Astrocyte (in vitro differentiated cells and primary cell): ENCODE data around the gene PCNT. TPM values are rescaled to one million over a fixed set of nuclear protein-coding genes. Genes with fewer than 3 reads are reported as not detected.

ENCODE experiments used
- DNase-seq: peaks from one replicate; pipeline ENCODE4 v3.0.0-alpha.2; 2010; ENCODE audit warnings: low read depth
- FAIRE-seq: peaks from 2 replicates; lab custom pipeline; 2011; peaks lifted over from hg19 to GRCh38; lab: Jason Lieb, UNC
- H2AFZ ChIP-seq: 2 replicates; pipeline ENCODE4 v1.6.0; 2012; ENCODE audit warnings: low read depth, low read length, inconsistent platforms
- H3K27ac ChIP-seq: 2 replicates; pipeline ENCODE4 v1.5.1; 2011; ENCODE audit warnings: low read depth, low read length, inconsistent platforms
- H3K27me3 ChIP-seq: 2 replicates; pipeline ENCODE4 v1.6.0; 2011; ENCODE audit warnings: low read length, inconsistent platforms; ENCODE audit not compliant: insufficient read depth
- H3K36me3 ChIP-seq: 2 replicates; pipeline ENCODE4 v1.5.1; 2011; ENCODE audit warnings: low read length, inconsistent platforms; ENCODE audit not compliant: insufficient read depth
- H3K4me1 ChIP-seq: 2 replicates; pipeline ENCODE4 v1.5.1; 2011; ENCODE audit warnings: low read length, inconsistent platforms; ENCODE audit not compliant: insufficient read depth
- H3K4me2 ChIP-seq: 2 replicates; pipeline ENCODE4 v1.6.0; 2012; ENCODE audit warnings: low read length, inconsistent platforms
- H3K4me3 ChIP-seq: 2 replicates; pipeline ENCODE4 v1.5.1; 2011; ENCODE audit warnings: low read depth, mild to moderate bottlenecking, low read length, inconsistent platforms; ENCODE audit not compliant: insufficient read depth
- H3K79me2 ChIP-seq: 2 replicates; pipeline ENCODE4 v1.6.0; 2012; ENCODE audit warnings: mild to moderate bottlenecking, low read length, inconsistent platforms; ENCODE audit not compliant: insufficient read depth
- H3K9ac ChIP-seq: 2 replicates; pipeline ENCODE4 v1.6.0; 2012; ENCODE audit warnings: mild to moderate bottlenecking, low read length, inconsistent platforms
- H3K9me3 ChIP-seq: 2 replicates; pipeline ENCODE4 v1.5.1; 2012; ENCODE audit warnings: low read depth, mild to moderate bottlenecking, low read length, inconsistent platforms; ENCODE audit not compliant: insufficient read depth
- H4K20me1 ChIP-seq: 2 replicates; pipeline ENCODE4 v1.6.0; 2012; ENCODE audit warnings: low read length, inconsistent platforms; ENCODE audit not compliant: insufficient read depth
- H3K27ac Mint-ChIP-seq: one replicate; pipeline ENCODE4 v1.8.0; 2021; ENCODE audit warnings: mild to moderate bottlenecking, mixed read lengths; ENCODE audit not compliant: unreplicated experiment
- H3K27me3 Mint-ChIP-seq: one replicate; pipeline ENCODE4 v1.8.0; 2021; ENCODE audit warnings: low read depth, mixed read lengths; ENCODE audit not compliant: unreplicated experiment
- H3K36me3 Mint-ChIP-seq: one replicate; pipeline ENCODE4 v1.8.0; 2021; ENCODE audit warnings: low read depth, mixed read lengths; ENCODE audit not compliant: unreplicated experiment
- H3K4me1 Mint-ChIP-seq: one replicate; pipeline ENCODE4 v1.8.0; 2021; ENCODE audit warnings: low read depth, mixed read lengths; ENCODE audit not compliant: unreplicated experiment
- H3K4me3 Mint-ChIP-seq: one replicate; pipeline ENCODE4 v1.8.0; 2021; ENCODE audit warnings: mild to moderate bottlenecking, moderate library complexity, mixed read lengths; ENCODE audit not compliant: unreplicated experiment
- H3K9me3 Mint-ChIP-seq: one replicate; pipeline ENCODE4 v1.8.0; 2021; ENCODE audit warnings: mild to moderate bottlenecking, mixed read lengths; ENCODE audit not compliant: unreplicated experiment
- CTCF ChIP-seq: IDR thresholded peaks from 2 replicates; pipeline ENCODE4 v1.5.1; 2011; ENCODE audit warnings: low read depth, mild to moderate bottlenecking, inconsistent platforms, low read length, moderate library complexity; ENCODE audit not compliant: insufficient read depth
- EZH2 ChIP-seq: IDR thresholded peaks from 2 replicates; pipeline ENCODE4 v1.6.1; 2012; ENCODE audit warnings: mild to moderate bottlenecking, low read length, inconsistent platforms; ENCODE audit not compliant: insufficient read depth
- total RNA-seq: library from RNA; stranded (reverse); gene quantifications from 2 replicates; pipeline ENCODE4 v1.2.1, GENCODE V29; 2021

Gene PCNT
- total RNA-seq, 1 donor from 2014 or later: 19.9 TPM

GRCh38 chr21:46404306-46404705 lies 80.3 kb downstream of the PCNT start:
- Mint-ChIP-seq H3K27me3 (no peaks in the 10 kb centered on the region), H3K4me1 (peaks cover 2% of the 10 kb centered on the region), H3K4me3 (no peak overlapping the region), H3K9me3 (no peaks in the 10 kb centered on the region), H3K36me3 (peaks cover 11% of the 10 kb centered on the region), H3K27ac (no peak overlapping the region)
- Histone ChIP-seq H2AFZ (no peak overlapping the region), H3K27ac (no peak overlapping the region), H3K4me3 (no peak overlapping the region), H3K4me1 (no peaks in the 10 kb centered on the region), H3K79me2 (no peaks in the 10 kb centered on the region), H3K27me3 (no peaks in the 10 kb centered on the region), H3K9ac (no peak overlapping the region), H3K4me2 (no peak overlapping the region), H4K20me1 (peaks cover 4% of the 10 kb centered on the region), H3K9me3 (no peaks in the 10 kb centered on the region), H3K36me3 (peaks cover 6% of the 10 kb centered on the region)
- DNase-seq (no peak), FAIRE-seq (no peak)
- no peak for TF ChIP-seq CTCF
- no peak for TF ChIP-seq EZH2

GRCh38 chr21:46406001-46406400 lies 82.0 kb downstream of the PCNT start:
- no peaks in the 10 kb centered on the region for H3K27me3 Mint-ChIP-seq
- no peaks in the 10 kb centered on the region for H3K4me1 ChIP-seq
- H3K4me3 Mint-ChIP-seq: no peak overlapping the region
- peaks cover 4% of the 10 kb centered on the region for H4K20me1 ChIP-seq
- no peak overlapping the region for H2AFZ ChIP-seq
- peaks cover 2% of the 10 kb centered on the region for H3K4me1 Mint-ChIP-seq
- H3K9me3 Mint-ChIP-seq: no peaks in the 10 kb centered on the region
- TF ChIP-seq EZH2 (no peak), CTCF (no peak)
- DNase-seq: no peak
- peaks cover 12% of the 10 kb centered on the region for H3K36me3 Mint-ChIP-seq
- no peaks in the 10 kb centered on the region for H3K79me2 ChIP-seq
- H3K9me3 ChIP-seq: no peaks in the 10 kb centered on the region
- peaks cover 2% of the 10 kb centered on the region for H3K36me3 ChIP-seq
- no peak overlapping the region for H3K27ac ChIP-seq
- H3K4me2 ChIP-seq: no peak overlapping the region
- no peak overlapping the region for H3K4me3 ChIP-seq
- H3K9ac ChIP-seq: no peak overlapping the region
- no peaks in the 10 kb centered on the region for H3K27me3 ChIP-seq
- no peak for FAIRE-seq
- H3K27ac Mint-ChIP-seq: no peak overlapping the region

GRCh38 chr21:46409641-46410406 lies 85.9 kb downstream of the PCNT start:
- Histone ChIP-seq H4K20me1 (peaks cover 4% of the 10 kb centered on the region), H3K9me3 (no peaks in the 10 kb centered on the region), H3K9ac (no peak overlapping the region), H3K27me3 (no peaks in the 10 kb centered on the region), H3K27ac (no peak overlapping the region), H3K36me3 (peaks cover 4% of the 10 kb centered on the region), H3K4me1 (no peaks in the 10 kb centered on the region), H3K4me2 (no peak overlapping the region), H3K79me2 (no peaks in the 10 kb centered on the region), H2AFZ (no peak overlapping the region), H3K4me3 (no peak overlapping the region)
- FAIRE-seq (no peak), DNase-seq (no peak)
- Mint-ChIP-seq H3K4me3 (no peak overlapping the region), H3K36me3 (peaks cover 11% of the 10 kb centered on the region), H3K9me3 (no peaks in the 10 kb centered on the region), H3K27me3 (no peaks in the 10 kb centered on the region), H3K27ac (no peak overlapping the region), H3K4me1 (peaks cover 2% of the 10 kb centered on the region)
- TF ChIP-seq CTCF: no peak
- no peak for TF ChIP-seq EZH2
